Measurements from ENCODE around the gene GSK3A. TPM values are rescaled to one million over a fixed set of nuclear protein-coding genes. Genes with fewer than 3 reads are reported as not detected.

The GSK3A gene
- total and polyA plus RNA-seq, 2 of the 4 experiments (the other 2 are of a cell fraction), result 8.1 to 43.3 TPM

- no TSS peak for BruUV-seq (replicated peaks)
- H3K36me3 ChIP-seq (ENCODE audit: control insufficient read depth, insufficient read depth, low read length), result peaks cover 61% of the 10 kb centered on the region
- POLR2A ChIA-PET (ENCODE audit: unreplicated experiment), result no interaction called here
Observed at GRCh38 chr19:42201489-42202289, 40.7 kb downstream of the GSK3A start.

More at GRCh38 chr19:42201489-42202289, 40.7 kb downstream of the GSK3A start:
- Histone ChIP-seq H2BK15ac (ENCODE audit: low read depth, low read length) (no peak overlapping the region), H2BK20ac (ENCODE audit: low read depth, low read length) (no peak overlapping the region), H3K56ac (ENCODE audit: extremely low read depth, insufficient read depth, low read length) (no peak overlapping the region), H3K27ac (ENCODE audit: insufficient read depth, low read length) (no peak overlapping the region), H3K23ac (ENCODE audit: low read depth, low read length) (no peak overlapping the region), H3K4me1 (ENCODE audit: control insufficient read depth, insufficient read depth, low read length) (peaks cover 3% of the 10 kb centered on the region; the same call in 1 of the 2 replicates), H4K20me1 (ENCODE audit: insufficient read depth, low read length) (peaks cover 9% of the 10 kb centered on the region), H3K4me3 (ENCODE audit: insufficient read depth, low read depth, low read length) (no peak overlapping the region), H3K9me3 (ENCODE audit: control insufficient read depth, insufficient read depth, low read length) (no peaks in the 10 kb centered on the region), H2AK5ac (ENCODE audit: low read depth, low read length) (no peak overlapping the region), H3K4me2 (ENCODE audit: low read depth, low read length) (no peak overlapping the region), H3K4ac (ENCODE audit: low read depth, low read length) (no peak overlapping the region), H2AK9ac (replicated peaks; ENCODE audit: low read depth, low read length, poor library complexity) (no peak overlapping the region), H4K5ac (ENCODE audit: low read depth, low read length) (no peak overlapping the region), H3K9me1 (ENCODE audit: insufficient read depth, low read length) (peaks cover 33% of the 10 kb centered on the region), H3K14ac (replicated peaks; ENCODE audit: low read depth, low read length) (no peak overlapping the region), H3K9ac (ENCODE audit: low read depth, low read length) (no peak overlapping the region), H2AFZ (replicated peaks; ENCODE audit: low read length, poor library complexity) (no peak overlapping the region), H2BK5ac (ENCODE audit: low read depth, low read length, poor library complexity, severe bottlenecking) (no peak overlapping the region), H4K8ac (ENCODE audit: low read depth in 2 of 2, low read length in 2 of 2) (no peak overlapping the region), H3K27me3 (ENCODE audit: control insufficient read depth, insufficient read depth, low read length) (no peaks in the 10 kb centered on the region), H3K18ac (ENCODE audit: low read depth, low read length) (no peak overlapping the region), H3K79me1 (ENCODE audit: low read depth in 1 of 2, low read length in 2 of 2) (peaks cover 19 to 82% of the 10 kb centered on the region in 2 experiments), H4K91ac (ENCODE audit: insufficient read depth, low read depth, low read length) (no peak overlapping the region), H2BK120ac (ENCODE audit: low read depth, low read length) (no peak overlapping the region)
- in situ Hi-C loops (cut with MboI; ENCODE audit: low sequenced_read_pairs), result no loop called here
- intact Hi-C loops (cut with micrococcal nuclease), result no loop called here
- dilution Hi-C loops (cut with HindIII; ENCODE audit: low sequenced_read_pairs, unreplicated experiment), result no loop called here
- DNase-seq (no peak), ATAC-seq (ENCODE audit: low read depth) (no peak)
- TF ChIP-seq BHLHE40 (IDR thresholded peaks at IDR 0.05; ENCODE audit: low read depth, low read length), result no peak
- no peak for TF ChIP-seq CTCF (conservative IDR thresholded peaks at IDR 0.05; ENCODE audit: low read depth, low read length)
- TF ChIP-seq NFE2L2 (IDR thresholded peaks at IDR 0.05; ENCODE audit: low read depth, low read length), result no peak
- no peak for TF ChIP-seq RFX5 (IDR thresholded peaks at IDR 0.05; ENCODE audit: low read depth, low read length)
- no peak for TF ChIP-seq ELK1 (IDR thresholded peaks at IDR 0.05; ENCODE audit: borderline replicate concordance, low read depth, low read length)
- no peak for TF ChIP-seq FOS (IDR thresholded peaks at IDR 0.05; ENCODE audit: low read depth, low read length)
- no peak for TF ChIP-seq POLR2A (IDR thresholded peaks at IDR 0.05; ENCODE audit: low read depth, low read length)
- no peak for TF ChIP-seq MXI1 (IDR thresholded peaks at IDR 0.05; ENCODE audit: borderline replicate concordance, low read depth, low read length)
- TF ChIP-seq MAZ (IDR thresholded peaks at IDR 0.05; ENCODE audit: borderline replicate concordance, low read depth, low read length), result no peak
- no peak for TF ChIP-seq CEBPB (IDR thresholded peaks at IDR 0.05; ENCODE audit: low read depth, low read length)
- TF ChIP-seq CHD1 (IDR thresholded peaks at IDR 0.05; ENCODE audit: low read depth, low read length), result no peak
- no peak for TF ChIP-seq USF2 (IDR thresholded peaks at IDR 0.05; ENCODE audit: low read depth, low read length)
- TF ChIP-seq RCOR1 (IDR thresholded peaks at IDR 0.05; ENCODE audit: insufficient replicate concordance, low read length), result no peak
- TF ChIP-seq RAD21 (IDR thresholded peaks at IDR 0.05; ENCODE audit: low read length), result no peak
- TF ChIP-seq MAFK (IDR thresholded peaks at IDR 0.05; ENCODE audit: low read depth, low read length), result no peak
- no peak for TF ChIP-seq SMC3 (IDR thresholded peaks at IDR 0.05; ENCODE audit: low read depth, low read length)
- WGBS, 2 experiments (ENCODE audit: extremely low coverage in 2 of 2, insufficient read length in 1 of 2), result no CpG with 5 or more reads among the region's 6 CpGs
- CTCF ChIA-PET, result no interaction called here

Data from IMR-90 (cell line).